K562 (cell line): ENCODE measurements around the gene SMCHD1. TPM values are rescaled to one million over a fixed set of nuclear protein-coding genes. Genes with fewer than 3 reads are reported as not detected.

Source experiments
- ARNT ChIP-seq, 2 experiments: fragments of 450-650 bp; IDR thresholded peaks; 2 replicates each; pipeline ENCODE4 v1.6.1; 2016; ENCODE audit warnings: mild to moderate bottlenecking in 1 of 2
- CREB1 ChIP-seq, 2 experiments: sonication (generic) in 1 of 2; formaldehyde crosslinking in 1 of 2; IDR thresholded peaks; 2 replicates each; pipeline versions ENCODE4 v1.6.1 to v1.8.0; 2012 to 2022; ENCODE audit warnings: inconsistent platforms in 1 of 2, mild to moderate bottlenecking in 1 of 2, missing genetic modification reagents in 1 of 2, moderate library complexity in 1 of 2
- CREB3L1 ChIP-seq: fragments of 450-650 bp; IDR thresholded peaks from 2 replicates; pipeline ENCODE4 v1.6.1; 2014; ENCODE audit warnings: low read depth, mild to moderate bottlenecking, moderate library complexity, borderline replicate concordance
- EP400 ChIP-seq: fragments of 450-650 bp; IDR thresholded peaks from 2 replicates; pipeline ENCODE4 v1.6.1; 2017; ENCODE audit warnings: antibody characterized with exemption, mild to moderate bottlenecking, moderate library complexity
- ESRRA ChIP-seq: fragments of 450-650 bp; IDR thresholded peaks from 2 replicates; pipeline ENCODE4 v1.6.1; 2014; ENCODE audit warnings: low read depth, mild to moderate bottlenecking, moderate library complexity, borderline replicate concordance
- GATA2 ChIP-seq: sonication (generic); formaldehyde crosslinking; IDR thresholded peaks from 2 replicates; pipeline ENCODE4 v1.4.0; 2020; ENCODE audit warnings: mild to moderate bottlenecking, missing genetic modification reagents
- HNRNPH1 ChIP-seq: fragments of 200-400 bp; formaldehyde crosslinking; optimal IDR thresholded peaks from 2 replicates; pipeline ENCODE3; 2017; ENCODE audit warnings: low read depth, mild to moderate bottlenecking, low read length, moderate library complexity
- NELFE ChIP-seq: IDR thresholded peaks from 2 replicates; pipeline ENCODE4 v1.6.1; 2011; ENCODE audit warnings: mild to moderate bottlenecking; ENCODE audit not compliant: insufficient read depth, insufficient read length
- RBFOX2 ChIP-seq: fragments of 200-400 bp; formaldehyde crosslinking; IDR thresholded peaks from 2 replicates; pipeline ENCODE4 v1.6.1; 2017; ENCODE audit warnings: low read depth, mild to moderate bottlenecking, low read length, moderate library complexity
- SMAD1 ChIP-seq: fragments of 150-350 bp; IDR thresholded peaks from 2 replicates; pipeline ENCODE4 v1.6.1; 2014; ENCODE audit warnings: low read length, low read depth; ENCODE audit not compliant: partially characterized antibody
- TAF15 ChIP-seq: fragments of 200-400 bp; formaldehyde crosslinking; IDR thresholded peaks from 2 replicates; pipeline ENCODE4 v1.6.1; 2017; ENCODE audit warnings: mild to moderate bottlenecking, low read depth, low read length, moderate library complexity
- TOE1 ChIP-seq, 2 experiments: fragments of 450-650 bp in 1 of 2; sonication (generic) in 1 of 2; formaldehyde crosslinking in 1 of 2; IDR thresholded peaks; 2 replicates each; pipeline versions ENCODE4 v1.7.1 to v1.8.0; 2016 to 2022; ENCODE audit warnings: borderline replicate concordance in 2 of 2, mild to moderate bottlenecking in 2 of 2, antibody characterized with exemption in 1 of 2, inconsistent platforms in 1 of 2, low read depth in 1 of 2, missing genetic modification reagents in 1 of 2, moderate library complexity in 1 of 2
- WHSC1 ChIP-seq: IDR thresholded peaks from one replicate; pipeline ENCODE4 v1.6.1; 2012; ENCODE audit warnings: low read length, control low read depth, inconsistent platforms
- ZNF445 ChIP-seq: fragments of 250-450 bp; sonication (Bioruptor Pico); IDR thresholded peaks from 2 replicates; pipeline ENCODE4 v1.4.0; 2020; ENCODE audit warnings: low read depth, mild to moderate bottlenecking, moderate library complexity
- polyA plus RNA-seq, 8 experiments: library from polyadenylated mRNA; depleted of rRNA in 4 of 8; stranded (reverse) in 5 of 8; unstranded in 3 of 8; fragments of >200 nt; fragmentation: Nextera tagmentation in 2 of 8; fragmentation: Illumina TruSeq in 1 of 8; extraction: Ambion mirVana in 2 of 8; extraction: Trizol in 1 of 8; gene quantifications; 2 replicates each; pipeline versions ENCODE4 v1.2.1 to v1.2.3, GENCODE V29; 2011 to 2014; ENCODE audit warnings: inconsistent platforms in 1 of 8, missing spikeins in 1 of 8
- total RNA-seq, 7 experiments: library from RNA; depleted of rRNA in 6 of 7; stranded (reverse); fragments of >200 nt in 6 of 7; fragmentation: Illumina TruSeq in 2 of 7; extraction: Trizol in 2 of 7; gene quantifications; 2 replicates each; pipeline versions ENCODE4 v1.2.1 to v1.2.3, GENCODE V29; 2011 to 2021; ENCODE audit warnings: low replicate concordance in 1 of 7
- TF ChIP-seq, protein P1 (sequence below): fragments of 450-650 bp; IDR thresholded peaks from 2 replicates; pipeline ENCODE4 v1.6.1; 2016; ENCODE audit warnings: low read depth, mild to moderate bottlenecking, moderate library complexity
- TF ChIP-seq, protein P2 (sequence below): fragments of 250-450 bp; sonication (Bioruptor Pico); IDR thresholded peaks from 2 replicates; pipeline ENCODE4 v1.8.0; 2022; ENCODE audit warnings: moderate library complexity, mild to moderate bottlenecking, inconsistent platforms

The SMCHD1 gene
- total and polyA plus RNA-seq, 9 of the 15 experiments (the other 6 are each of a cell fraction or from before 2014, with no cell fraction given), result 6.3 to 144 (median 72.7) TPM

DNA sequence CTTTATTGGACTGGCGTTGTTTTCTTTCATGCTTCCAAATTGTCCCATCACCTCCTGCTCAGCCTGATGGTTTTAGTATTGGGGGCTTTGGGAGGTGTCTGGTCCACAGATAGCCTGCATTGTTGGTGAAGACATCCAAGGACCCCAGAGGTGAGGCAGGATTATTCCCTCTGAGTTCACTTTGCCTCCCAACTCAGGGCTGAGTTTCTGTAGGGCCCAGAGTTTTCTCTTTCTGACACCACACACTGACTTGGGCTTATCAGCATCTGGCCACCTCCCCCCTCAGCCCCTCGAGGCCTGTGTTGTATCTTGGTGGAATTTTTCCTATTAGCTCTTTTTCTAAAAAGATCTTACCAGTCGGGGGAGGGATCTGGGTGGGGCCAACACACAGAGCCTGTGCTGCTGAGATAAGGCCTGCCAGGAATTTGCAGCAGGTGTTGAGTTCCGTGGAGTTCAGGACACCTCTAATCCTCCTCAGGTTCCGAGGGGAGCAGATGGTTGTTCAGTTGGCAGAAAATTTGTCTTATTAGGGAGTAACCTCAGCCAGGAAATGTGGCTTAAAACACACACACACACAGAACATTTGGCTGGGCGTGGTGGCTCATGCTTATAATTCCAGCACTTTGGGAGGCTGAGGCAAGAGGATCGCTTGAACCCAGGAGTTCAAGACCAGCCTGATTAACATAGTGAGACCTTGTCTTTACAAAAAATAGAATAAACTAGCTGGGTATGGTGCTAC, 198.6 kb downstream of the SMCHD1 start (continued):
- TF ChIP-seq ESRRA, result 0 out of 2 replicates have a peak, but pooled peaks have one; percentile 14
- peak; percentile 97 for TF ChIP-seq GATA2 (CRISPR knock-in tag)
- 0 out of 2 replicates have a peak, but pooled peaks have one; percentile 43 for TF ChIP-seq EP400
- no peak; the same call in 1 of the 2 replicates for TF ChIP-seq CREB1 (IDR thresholded peaks at IDR 0.05)
- peak; percentile 60 for TF ChIP-seq CREB1 (CRISPR knock-in tag; IDR thresholded peaks at IDR 0.05)
- no peak for TF ChIP-seq WHSC1
- TF ChIP-seq, protein P1, sequence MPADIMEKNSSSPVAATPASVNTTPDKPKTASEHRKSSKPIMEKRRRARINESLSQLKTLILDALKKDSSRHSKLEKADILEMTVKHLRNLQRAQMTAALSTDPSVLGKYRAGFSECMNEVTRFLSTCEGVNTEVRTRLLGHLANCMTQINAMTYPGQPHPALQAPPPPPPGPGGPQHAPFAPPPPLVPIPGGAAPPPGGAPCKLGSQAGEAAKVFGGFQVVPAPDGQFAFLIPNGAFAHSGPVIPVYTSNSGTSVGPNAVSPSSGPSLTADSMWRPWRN, result peak; percentile 80
- no peak for TF ChIP-seq NELFE
- TF ChIP-seq ZNF445 (CRISPR knock-in tag), result no peak
- TF ChIP-seq ARNT (IDR thresholded peaks at IDR 0.05), result peak; percentile 69 to 92; a peak in 3 of 4 replicates
- no peak for TF ChIP-seq HNRNPH1
- no peak for TF ChIP-seq RBFOX2
- peak; percentile 73; the same call in 1 of the 2 replicates for TF ChIP-seq TOE1 (IDR thresholded peaks at IDR 0.05; ENCODE audit: borderline replicate concordance)
- TF ChIP-seq TOE1 (CRISPR knock-in tag; IDR thresholded peaks at IDR 0.05; ENCODE audit: borderline replicate concordance, low read depth), result no peak
- TF ChIP-seq, protein P2, sequence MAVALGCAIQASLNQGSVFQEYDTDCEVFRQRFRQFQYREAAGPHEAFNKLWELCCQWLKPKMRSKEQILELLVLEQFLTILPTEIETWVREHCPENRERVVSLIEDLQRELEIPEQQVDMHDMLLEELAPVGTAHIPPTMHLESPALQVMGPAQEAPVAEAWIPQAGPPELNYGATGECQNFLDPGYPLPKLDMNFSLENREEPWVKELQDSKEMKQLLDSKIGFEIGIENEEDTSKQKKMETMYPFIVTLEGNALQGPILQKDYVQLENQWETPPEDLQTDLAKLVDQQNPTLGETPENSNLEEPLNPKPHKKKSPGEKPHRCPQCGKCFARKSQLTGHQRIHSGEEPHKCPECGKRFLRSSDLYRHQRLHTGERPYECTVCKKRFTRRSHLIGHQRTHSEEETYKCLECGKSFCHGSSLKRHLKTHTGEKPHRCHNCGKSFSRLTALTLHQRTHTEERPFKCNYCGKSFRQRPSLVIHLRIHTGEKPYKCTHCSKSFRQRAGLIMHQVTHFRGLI, result no peak
- no peak for TF ChIP-seq CREB3L1
- TF ChIP-seq TAF15, result no peak
- TF ChIP-seq SMAD1, result no peak
